Activated T-helper 1 cell treated with anti-CD3 and anti-CD28 coated beads, Interleukin-12 subunit alpha, Interleukin-12 subunit beta, Interleukin-2, Interleukin-4 antibody, amounts not matched to agents 30 ng/mL and 10 ng/mL and 1 ng/mL, durations not matched to agents 14 hours and 24 hours and 36 hours (primary cell): ENCODE measurements around the gene SIPA1L3. TPM values are rescaled to one million over a fixed set of nuclear protein-coding genes. Genes with fewer than 3 reads are reported as not detected.

Experiments
- DNase-seq: peaks from one replicate; pipeline ENCODE4 v3.0.0; 2021; ENCODE audit warnings: low spot score
- H3K27ac Mint-ChIP-seq: one replicate; pipeline ENCODE4 v1.8.0; 2021; ENCODE audit warnings: mild to moderate bottlenecking, mixed read lengths
- H3K27me3 Mint-ChIP-seq: one replicate; pipeline ENCODE4 v1.8.0; 2022; ENCODE audit warnings: mild to moderate bottlenecking, moderate library complexity, mixed read lengths; ENCODE audit not compliant: insufficient read depth
- H3K36me3 Mint-ChIP-seq: one replicate; pipeline ENCODE4 v1.8.0; 2021; ENCODE audit warnings: low read depth, mixed read lengths
- H3K4me1 Mint-ChIP-seq: one replicate; pipeline ENCODE4 v1.8.0; 2021; ENCODE audit warnings: low read depth, mixed read lengths
- H3K4me3 Mint-ChIP-seq: one replicate; pipeline ENCODE4 v1.8.0; 2021; ENCODE audit warnings: mild to moderate bottlenecking, moderate library complexity, mixed read lengths
- H3K9me3 Mint-ChIP-seq: one replicate; pipeline ENCODE4 v1.8.0; 2021; ENCODE audit warnings: mixed read lengths
- intact Hi-C: fragments of 100-400 bp; cut with micrococcal nuclease; formaldehyde crosslinking; loops from one replicate; pipeline ENCODE4 v1.15.1; 2024
- total RNA-seq: library from RNA; stranded (reverse); gene quantifications from 2 replicates; pipeline ENCODE4 v1.2.3, GENCODE V29; 2022

SIPA1L3 gene
- total RNA-seq, 1 donor from 2014 or later, result 16.7 TPM

DNA sequence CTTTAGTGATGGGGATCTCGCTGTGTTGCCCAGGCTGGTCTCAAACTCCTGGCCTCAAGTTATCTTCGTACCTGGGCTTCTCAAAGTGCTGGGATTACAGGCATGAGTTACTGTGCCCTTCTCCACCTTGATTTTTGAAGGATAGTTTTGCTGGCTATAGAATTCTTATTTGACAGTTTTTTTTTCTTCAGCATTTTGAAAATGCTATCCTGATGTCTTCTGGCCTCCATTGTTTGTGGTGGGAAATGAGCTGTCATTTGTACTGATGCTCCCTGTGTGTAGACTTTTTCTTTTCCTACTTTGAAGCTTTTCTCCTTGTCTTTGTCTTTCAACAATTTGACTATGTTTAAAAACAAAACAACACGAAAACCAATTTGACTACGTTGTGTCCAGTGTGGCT lies 54.2 kb downstream of the SIPA1L3 start:
- Mint-ChIP-seq H3K9me3 (peaks cover 28% of the 10 kb centered on the region), H3K36me3 (peaks cover 2% of the 10 kb centered on the region), H3K4me1 (no peaks in the 10 kb centered on the region), H3K27me3 (no peaks in the 10 kb centered on the region), H3K4me3 (no peak overlapping the region), H3K27ac (no peak overlapping the region)
- DNase-seq, result no peak
- intact Hi-C loops, result no loop called here

GRCh38 chr19:37963190-37963936 lies 56.4 kb downstream of the SIPA1L3 start:
- Mint-ChIP-seq H3K36me3 (peaks cover 2% of the 10 kb centered on the region), H3K27me3 (no peaks in the 10 kb centered on the region), H3K27ac (no peak overlapping the region), H3K4me3 (no peak overlapping the region), H3K9me3 (peaks cover 24% of the 10 kb centered on the region), H3K4me1 (no peaks in the 10 kb centered on the region)
- no peak for DNase-seq
- intact Hi-C loops, result no loop called here

- Mint-ChIP-seq H3K36me3 (peaks cover 4% of the 10 kb centered on the region), H3K9me3 (peaks cover 23% of the 10 kb centered on the region), H3K27me3 (no peaks in the 10 kb centered on the region), H3K4me3 (no peak overlapping the region), H3K4me1 (no peaks in the 10 kb centered on the region), H3K27ac (no peak overlapping the region)
- intact Hi-C loops, result no loop called here
- DNase-seq, result no peak
These were observed 57.1 kb downstream of the SIPA1L3 start for GRCh38 chr19:37964109-37964508.

DNA sequence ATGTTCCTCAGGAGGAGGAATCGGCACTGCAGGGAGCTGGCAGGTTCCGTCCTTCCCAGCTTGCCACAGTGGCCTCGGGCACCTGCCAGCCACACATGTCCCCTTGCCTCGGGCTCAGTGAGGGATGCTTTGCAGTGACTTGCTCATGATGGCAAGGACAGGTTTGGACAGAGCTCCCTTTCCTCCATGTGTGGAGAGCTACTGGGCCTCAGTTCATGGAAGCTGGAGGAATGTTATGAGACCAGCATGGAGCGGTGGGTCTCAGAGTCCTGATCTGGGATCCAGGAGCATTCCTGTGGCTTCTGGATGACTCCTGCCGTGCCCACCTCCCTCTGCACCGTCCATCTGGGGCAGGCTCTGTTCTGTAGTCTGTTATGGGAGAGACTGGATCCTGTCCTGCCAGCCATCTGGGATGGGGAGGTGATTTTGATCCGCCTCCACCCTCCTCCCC lies 59.2 kb downstream of the SIPA1L3 start:
- Mint-ChIP-seq H3K9me3 (peaks cover 30% of the 10 kb centered on the region), H3K27me3 (no peaks in the 10 kb centered on the region), H3K4me3 (no peak overlapping the region), H3K36me3 (peaks cover 5% of the 10 kb centered on the region), H3K4me1 (no peaks in the 10 kb centered on the region), H3K27ac (no peak overlapping the region)
- intact Hi-C loops, result no loop called here
- no peak for DNase-seq

DNA sequence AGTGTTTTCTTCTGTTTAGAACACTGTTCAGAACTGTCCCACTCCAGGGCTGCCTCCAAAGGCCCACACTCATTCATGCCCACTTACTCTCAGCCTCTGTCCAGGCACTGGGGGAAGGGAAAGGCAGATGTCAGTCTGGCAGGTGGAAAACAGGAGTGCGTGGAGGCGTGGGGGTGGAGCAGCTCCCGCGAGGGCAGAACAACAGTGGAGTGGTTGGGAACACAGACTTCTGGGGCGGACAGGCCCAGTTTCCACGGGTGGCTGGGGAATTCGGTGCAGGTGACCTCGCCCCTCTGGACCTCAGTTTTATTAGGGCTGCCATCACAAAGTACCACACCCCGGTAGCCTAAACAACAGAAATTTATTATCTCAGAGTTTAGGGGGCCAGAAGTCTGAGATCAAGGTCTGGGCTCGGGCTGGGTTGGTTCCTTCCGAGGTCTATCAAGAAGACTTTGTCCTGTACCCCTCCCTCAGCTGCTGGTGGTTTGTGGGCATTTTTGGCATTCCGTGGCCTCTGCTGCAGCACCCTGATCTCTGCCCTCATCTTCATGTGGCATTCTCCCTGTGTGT lies 59.7 kb downstream of the SIPA1L3 start:
- Mint-ChIP-seq H3K9me3 (peaks cover 28% of the 10 kb centered on the region), H3K4me3 (no peak overlapping the region), H3K27ac (no peak overlapping the region), H3K4me1 (no peaks in the 10 kb centered on the region), H3K27me3 (no peaks in the 10 kb centered on the region), H3K36me3 (peaks cover 5% of the 10 kb centered on the region)
- no peak for DNase-seq
- intact Hi-C loops, result no loop called here

DNA sequence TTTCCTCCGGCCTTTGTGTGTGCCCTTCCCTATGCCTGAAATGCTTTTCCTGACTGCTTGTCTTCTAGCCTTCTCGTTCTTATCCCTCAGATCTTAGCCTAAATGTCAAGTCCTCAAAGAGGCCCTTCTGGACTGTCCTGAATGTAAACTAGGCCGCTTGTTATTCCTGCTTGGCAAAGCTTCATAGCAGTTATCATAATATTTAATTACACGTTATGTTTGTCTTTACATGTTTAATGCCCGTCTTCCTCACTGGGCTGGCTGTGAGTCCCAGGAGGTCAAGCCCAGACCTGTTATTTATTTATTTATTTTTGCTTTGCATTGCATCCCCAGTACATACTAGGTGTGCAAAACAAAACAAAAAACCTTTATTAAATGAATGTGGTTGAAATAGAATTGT lies 62.7 kb downstream of the SIPA1L3 start:
- intact Hi-C loops, result no loop called here
- peaks cover 5% of the 10 kb centered on the region for H3K36me3 Mint-ChIP-seq
- H3K27ac Mint-ChIP-seq, result no peak overlapping the region
- H3K27me3 Mint-ChIP-seq, result no peaks in the 10 kb centered on the region
- no peak overlapping the region for H3K4me3 Mint-ChIP-seq
- peaks cover 29% of the 10 kb centered on the region for H3K9me3 Mint-ChIP-seq
- no peak for DNase-seq
- H3K4me1 Mint-ChIP-seq, result no peaks in the 10 kb centered on the region

GRCh38 chr19:37970699-37971098 lies 63.7 kb downstream of the SIPA1L3 start:
- peaks cover 5% of the 10 kb centered on the region for H3K36me3 Mint-ChIP-seq
- H3K4me3 Mint-ChIP-seq, result no peak overlapping the region
- intact Hi-C loops, result no loop called here
- no peak overlapping the region for H3K27ac Mint-ChIP-seq
- no peak for DNase-seq
- H3K4me1 Mint-ChIP-seq, result no peaks in the 10 kb centered on the region
- H3K27me3 Mint-ChIP-seq, result no peaks in the 10 kb centered on the region
- peaks cover 29% of the 10 kb centered on the region for H3K9me3 Mint-ChIP-seq

- H3K27ac Mint-ChIP-seq, result no peak overlapping the region
- no peak for DNase-seq
- no peaks in the 10 kb centered on the region for H3K4me1 Mint-ChIP-seq
- intact Hi-C loops, result no loop called here
- no peak overlapping the region for H3K4me3 Mint-ChIP-seq
- no peaks in the 10 kb centered on the region for H3K27me3 Mint-ChIP-seq
- H3K36me3 Mint-ChIP-seq, result peaks cover 5% of the 10 kb centered on the region
- H3K9me3 Mint-ChIP-seq, result peaks cover 29% of the 10 kb centered on the region
These were observed 65.8 kb downstream of the SIPA1L3 start for GRCh38 chr19:37972803-37973202.

DNA sequence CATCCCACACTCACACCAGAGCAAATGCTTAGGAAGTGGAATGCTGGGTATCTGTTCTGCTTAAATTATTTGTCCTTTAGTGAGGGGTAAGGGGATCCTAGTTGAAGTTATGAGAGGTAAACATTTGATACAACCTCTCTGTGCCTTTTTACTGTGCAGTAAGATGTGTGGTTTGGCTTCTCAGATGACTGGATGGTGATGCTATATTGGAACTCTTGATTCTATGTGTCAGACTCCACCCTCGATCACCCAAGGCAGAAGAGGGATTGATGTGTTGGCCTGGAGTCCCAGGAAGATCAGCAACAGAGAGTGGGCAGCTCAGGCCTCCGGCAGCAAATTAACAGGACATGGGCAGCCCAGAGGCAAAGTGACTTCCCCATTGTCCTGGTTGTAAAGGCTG lies 66.7 kb downstream of the SIPA1L3 start:
- Mint-ChIP-seq H3K36me3 (peaks cover 3% of the 10 kb centered on the region), H3K27ac (no peak overlapping the region), H3K4me3 (no peak overlapping the region), H3K27me3 (no peaks in the 10 kb centered on the region), H3K9me3 (peaks cover 26% of the 10 kb centered on the region), H3K4me1 (no peaks in the 10 kb centered on the region)
- DNase-seq, result no peak
- intact Hi-C loops, result no loop called here

GRCh38 chr19:37975071-37975470 lies 68.1 kb downstream of the SIPA1L3 start:
- intact Hi-C loops, result no loop called here
- Mint-ChIP-seq H3K27me3 (no peaks in the 10 kb centered on the region), H3K27ac (no peak overlapping the region), H3K9me3 (peaks cover 19% of the 10 kb centered on the region), H3K4me1 (no peaks in the 10 kb centered on the region), H3K4me3 (no peak overlapping the region), H3K36me3 (peaks cover 3% of the 10 kb centered on the region)
- DNase-seq, result no peak

DNA sequence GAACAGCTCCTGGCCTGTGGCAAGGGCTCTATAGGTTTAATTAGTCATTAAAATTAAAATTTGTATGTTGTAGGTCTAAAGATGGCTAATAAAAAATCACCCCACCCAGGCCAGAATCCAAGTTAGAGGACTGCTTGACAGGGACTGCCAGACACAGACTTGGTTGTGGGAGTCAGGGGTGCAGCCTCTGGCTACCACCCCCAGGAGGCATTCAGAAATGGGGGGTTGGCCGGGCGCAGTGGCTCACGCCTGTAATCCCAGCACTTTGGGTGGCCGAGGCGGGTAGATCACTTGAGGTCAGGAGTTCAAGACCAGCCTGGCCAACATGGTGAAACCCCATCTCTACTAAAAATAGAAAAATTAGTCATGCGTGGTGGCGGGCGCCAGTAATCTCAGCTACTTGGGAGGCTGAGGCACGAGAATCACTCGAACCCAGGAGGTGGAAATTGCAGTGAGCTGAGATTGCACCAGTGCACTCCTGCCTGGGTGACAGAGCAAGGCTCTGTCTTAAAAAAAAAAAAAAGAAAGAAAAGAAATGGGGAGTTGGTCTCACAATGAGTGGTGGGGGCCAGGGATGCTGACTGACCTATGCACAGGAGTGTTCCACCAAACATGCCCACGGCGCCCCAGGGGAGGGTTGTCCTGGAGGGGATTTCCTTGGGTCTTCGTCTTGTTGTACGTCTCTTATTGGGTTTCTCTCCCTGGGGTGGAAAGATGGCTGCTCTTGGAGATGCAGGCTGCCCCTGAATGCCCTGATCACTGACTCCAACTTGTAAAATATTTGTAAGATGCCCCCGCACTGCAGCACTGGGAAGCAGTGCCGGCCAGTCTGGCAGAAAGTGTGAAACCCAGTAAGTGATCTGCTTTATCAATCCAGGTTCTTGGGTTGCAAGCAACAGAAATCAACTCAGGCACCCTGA lies 68.8 kb downstream of the SIPA1L3 start:
- DNase-seq, result no peak
- no peaks in the 10 kb centered on the region for H3K27me3 Mint-ChIP-seq
- H3K27ac Mint-ChIP-seq, result no peak overlapping the region
- peaks cover 14% of the 10 kb centered on the region for H3K9me3 Mint-ChIP-seq
- no peaks in the 10 kb centered on the region for H3K4me1 Mint-ChIP-seq
- H3K36me3 Mint-ChIP-seq, result peaks cover 3% of the 10 kb centered on the region
- H3K4me3 Mint-ChIP-seq, result no peak overlapping the region
- intact Hi-C loops, result no loop called here

DNA sequence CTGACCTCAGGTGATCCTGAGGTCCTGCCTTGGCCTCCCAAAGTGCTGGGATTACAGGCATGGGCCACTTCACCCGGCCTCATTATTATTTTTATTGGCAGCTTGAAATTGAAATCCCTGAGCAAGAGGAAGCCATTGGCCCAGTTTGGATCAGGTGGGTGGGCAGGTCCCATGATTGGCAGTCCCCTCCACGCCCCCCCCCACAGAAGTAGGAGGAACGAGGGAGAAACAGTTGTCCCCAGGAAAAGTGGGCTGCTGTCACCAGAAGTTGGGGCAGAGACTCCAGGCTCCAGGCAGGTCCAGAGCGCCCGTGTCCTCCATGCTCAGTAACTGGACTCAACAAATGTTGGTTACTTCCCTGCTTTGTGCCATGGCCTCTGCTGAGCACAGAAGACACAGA lies 70.4 kb downstream of the SIPA1L3 start:
- Mint-ChIP-seq H3K4me1 (no peaks in the 10 kb centered on the region), H3K9me3 (peaks cover 3% of the 10 kb centered on the region), H3K27me3 (no peaks in the 10 kb centered on the region), H3K27ac (no peak overlapping the region), H3K4me3 (no peak overlapping the region), H3K36me3 (no peaks in the 10 kb centered on the region)
- no peak for DNase-seq
- intact Hi-C loops, result no loop called here

GRCh38 chr19:37977992-37978391 lies 71.0 kb downstream of the SIPA1L3 start:
- H3K36me3 Mint-ChIP-seq, result no peaks in the 10 kb centered on the region
- DNase-seq, result no peak
- H3K27me3 Mint-ChIP-seq, result no peaks in the 10 kb centered on the region
- H3K9me3 Mint-ChIP-seq, result no peaks in the 10 kb centered on the region
- no peak overlapping the region for H3K27ac Mint-ChIP-seq
- H3K4me1 Mint-ChIP-seq, result no peaks in the 10 kb centered on the region
- no peak overlapping the region for H3K4me3 Mint-ChIP-seq
- intact Hi-C loops, result no loop called here
